DMS114 treated with DMSO at 0.1 percent for 48 hours (cell line): ENCODE results near the gene MADD.

Experiments
- DNase-seq: peaks from one replicate; lab custom pipeline; 2025; ENCODE audit not compliant: unreplicated experiment; lab: John Stamatoyannopoulos, UW

Gene MADD

GRCh38 chr11:47269829-47270305 lies at the start of gene MADD:
Gene MADD (plus strand): TSS chr11:47270133.
- peak; percentile 26 for DNase-seq

GRCh38 chr11:47220401-47220821 lies 49.5 kb upstream of the MADD start:
- no peak for DNase-seq

- DNase-seq = no peak
These were observed 47.2 kb upstream of the MADD start for GRCh38 chr11:47222696-47223095.

GRCh38 chr11:47225552-47226400 lies 44.2 kb upstream of the MADD start:
- no peak for DNase-seq

GRCh38 chr11:47229161-47229560 lies 40.8 kb upstream of the MADD start:
- DNase-seq = no peak

- no peak for DNase-seq
These were observed 36.9 kb upstream of the MADD start for GRCh38 chr11:47233051-47233450.

- DNase-seq = no peak
These were observed 35.8 kb upstream of the MADD start for GRCh38 chr11:47233989-47234668.

GRCh38 chr11:47234669-47235100 lies 35.2 kb upstream of the MADD start:
- no peak for DNase-seq

- no peak for DNase-seq
These were observed 34.8 kb upstream of the MADD start for GRCh38 chr11:47235163-47235562.

GRCh38 chr11:47236482-47236881 lies 33.5 kb upstream of the MADD start:
- DNase-seq = no peak

GRCh38 chr11:47239852-47240251 lies 30.1 kb upstream of the MADD start:
- DNase-seq = no peak

- DNase-seq = no peak
These were observed 28.1 kb upstream of the MADD start for GRCh38 chr11:47241841-47242301.

- DNase-seq = no peak
These were observed 27.2 kb upstream of the MADD start for GRCh38 chr11:47242596-47243192.

- no peak for DNase-seq
These were observed 26.5 kb upstream of the MADD start for GRCh38 chr11:47243454-47243853.

- no peak for DNase-seq
These were observed 25.2 kb upstream of the MADD start for GRCh38 chr11:47244448-47245350.

GRCh38 chr11:47245611-47246357 lies 24.1 kb upstream of the MADD start:
- DNase-seq = no peak

- no peak for DNase-seq
These were observed 22.4 kb upstream of the MADD start for GRCh38 chr11:47247502-47247901.

GRCh38 chr11:47248304-47248663 lies 21.6 kb upstream of the MADD start:
- DNase-seq = no peak

- peak; percentile 85 for DNase-seq
These were observed 21.1 kb upstream of the MADD start, which contains the start of gene ACP2 for GRCh38 chr11:47248664-47249377. Gene ACP2 (minus strand): TSS chr11:47248814. CDS start chr11:47248789, 25 bp downstream.
